Natural killer cell treated with Interleukin-12 subunit alpha and Interleukin-12 subunit beta and Interleukin-15 and Interleukin-18, amount 100 ng/mL, for 72 hours (primary cell): ENCODE data around the gene SUPT5H. TPM values are rescaled to one million over a fixed set of nuclear protein-coding genes. Genes with fewer than 3 reads are reported as not detected.
A peak's percentile ranks its signal among the peaks of the same experiment; 100 is the strongest.
"Not testable (repeated sequence)": the region's sequence is repeated elsewhere in the genome, so short reads cannot be mapped to it uniquely, and the experiment has no call there.

ENCODE experiments used
- ATAC-seq, 2 donors: fragments of 150-1000 bp; cut with Tn5 transposase in 1 of 2; sonication (Bioruptor Pico), chemical (Tn5 transposase) in 1 of 2; 2 replicates each; pipeline ENCODE4 v1.10.0; 2021
- DNase-seq: peaks from one replicate; pipeline ENCODE4 v3.0.0; 2022; ENCODE audit warnings: low spot score
- H3K27ac Mint-ChIP-seq, 2 donors: 1 replicate in 1 of 2; 2 replicates in 1 of 2; pipeline ENCODE4 v1.8.0; 2022; ENCODE audit warnings: mixed read lengths in 2 of 2, mild to moderate bottlenecking in 1 of 2, moderate library complexity in 1 of 2
- H3K27me3 Mint-ChIP-seq, 2 donors: 1 replicate in 1 of 2; 2 replicates in 1 of 2; pipeline ENCODE4 v1.8.0; 2022; ENCODE audit warnings: mixed read lengths in 2 of 2
- H3K36me3 Mint-ChIP-seq: one replicate; pipeline ENCODE4 v1.8.0; 2022; ENCODE audit warnings: mixed read lengths
- H3K4me1 Mint-ChIP-seq, 2 donors: 1 replicate in 1 of 2; 2 replicates in 1 of 2; pipeline ENCODE4 v1.8.0; 2022; ENCODE audit warnings: low read depth in 2 of 2, mixed read lengths in 2 of 2, mild to moderate bottlenecking in 1 of 2
- H3K4me3 Mint-ChIP-seq: one replicate; pipeline ENCODE4 v1.8.0; 2022; ENCODE audit warnings: mixed read lengths
- H3K9me3 Mint-ChIP-seq: 2 replicates; pipeline ENCODE4 v1.8.0; 2022; ENCODE audit warnings: mixed read lengths
- total RNA-seq, 2 donors: library from RNA; stranded (reverse); gene quantifications; one replicate each; pipeline ENCODE4 v1.2.3, GENCODE V29; 2022

Gene SUPT5H
- total RNA-seq, 2 donors from 2014 or later, result 164 to 192 TPM

DNA sequence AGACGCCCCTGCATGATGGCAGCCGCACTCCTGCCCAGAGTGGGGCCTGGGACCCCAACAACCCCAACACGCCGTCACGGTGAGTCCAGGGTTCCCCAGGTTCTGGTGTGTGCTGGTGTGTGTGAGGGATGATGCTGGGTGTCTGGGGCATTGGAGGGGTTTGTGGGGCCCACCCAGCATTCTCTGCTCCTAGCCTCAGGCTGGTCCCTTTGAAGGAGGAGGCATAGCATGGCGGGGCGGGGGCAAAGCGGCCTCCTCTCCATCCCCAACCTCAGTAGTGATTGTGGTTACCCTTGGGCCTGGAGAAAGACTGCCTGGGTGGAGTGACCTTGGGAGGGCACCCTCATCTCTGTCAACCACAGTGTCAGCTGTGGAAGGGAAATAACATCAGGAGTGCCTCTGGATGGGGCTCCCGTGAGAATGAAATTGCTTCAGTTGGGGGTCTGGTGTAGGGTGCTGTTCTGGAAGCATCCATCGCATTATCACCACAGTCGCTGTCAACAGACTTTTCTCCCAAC is 28.1 kb downstream of the SUPT5H start:
- Mint-ChIP-seq H3K4me3 (no peak overlapping the region), H3K9me3 (no peaks in the 10 kb centered on the region), H3K27me3 (no peaks in the 10 kb centered on the region), H3K36me3 (peaks cover 14% of the 10 kb centered on the region), H3K27ac (no peak overlapping the region), H3K4me1 (peaks cover 11 to 12% of the 10 kb centered on the region in 2 donors)
- DNase-seq (no peak), ATAC-seq (no peak)

GRCh38 chr19:39474139-39474620 is 28.8 kb downstream of the SUPT5H start:
- peaks cover 13% of the 10 kb centered on the region for H3K36me3 Mint-ChIP-seq

DNA sequence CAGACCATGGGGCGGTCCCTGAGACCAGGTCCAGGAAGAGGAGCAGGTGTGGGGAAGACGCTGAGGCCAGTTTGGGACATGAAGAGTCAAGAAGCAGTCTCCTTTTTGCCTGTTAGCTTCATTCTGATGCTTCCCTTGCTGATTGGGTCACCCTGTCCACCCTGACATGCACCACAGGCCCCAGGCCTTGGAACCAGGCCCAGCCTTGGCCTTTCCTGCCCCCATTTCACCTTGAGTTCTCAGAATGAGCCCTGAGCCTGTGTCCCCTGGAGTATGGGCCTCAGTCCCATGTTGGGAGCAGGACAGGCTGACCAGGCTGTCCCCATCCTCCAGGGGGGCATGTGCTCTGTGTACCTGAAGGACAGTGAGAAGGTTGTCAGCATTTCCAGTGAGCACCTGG is 30.4 kb downstream of the SUPT5H start:
- no peak overlapping the region for H3K27ac Mint-ChIP-seq
- no peak for DNase-seq
- no peaks in the 10 kb centered on the region for H3K27me3 Mint-ChIP-seq
- H3K36me3 Mint-ChIP-seq, result peaks cover 7% of the 10 kb centered on the region
- peaks cover 18 to 19% of the 10 kb centered on the region in 2 donors for H3K4me1 Mint-ChIP-seq
- no peak overlapping the region for H3K4me3 Mint-ChIP-seq
- no peaks in the 10 kb centered on the region for H3K9me3 Mint-ChIP-seq
- no peak for ATAC-seq

More at GRCh38 chr19:39474139-39474620, 28.8 kb downstream of the SUPT5H start:
- Mint-ChIP-seq H3K4me3 (no peak overlapping the region), H3K27ac (peak overlapping the region in 1 of 2 donors; percentile 51), H3K4me1 (peaks cover 11 to 12% of the 10 kb centered on the region in 2 donors), H3K9me3 (no peaks in the 10 kb centered on the region), H3K27me3 (no peaks in the 10 kb centered on the region)
- DNase-seq, result peak; percentile 72
- peak; percentile 48 to 49 for ATAC-seq

DNA sequence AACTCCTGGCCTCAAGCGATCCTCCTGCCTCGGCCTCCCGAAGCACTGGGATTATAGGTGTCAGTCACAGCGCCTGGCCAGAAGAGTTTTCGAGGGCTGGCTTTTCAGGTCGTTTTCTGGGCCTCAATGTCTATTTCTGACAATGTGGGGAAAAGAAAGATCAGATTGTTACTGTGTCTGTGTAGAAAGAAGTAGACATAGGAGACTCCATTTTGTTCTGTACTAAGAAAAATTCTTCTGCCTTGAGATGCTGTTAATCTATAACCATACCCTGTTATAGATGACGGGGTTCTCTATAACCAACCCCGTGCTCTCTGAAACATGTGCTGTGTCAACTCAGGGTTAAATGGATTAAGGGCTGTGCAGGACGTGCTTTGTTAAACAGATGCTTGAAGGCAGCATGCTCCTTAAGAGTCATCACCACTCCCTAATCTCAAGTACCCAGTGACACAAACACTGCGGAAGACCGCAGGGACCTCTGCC is 34.0 kb downstream of the SUPT5H start:
- Mint-ChIP-seq H3K4me1 (peaks cover 23% of the 10 kb centered on the region in 2 donors), H3K4me3 (peak overlapping the region; percentile 92), H3K27ac (peak overlapping the region; percentile 76 to 95)
- not testable (repeated sequence) for H3K27me3 Mint-ChIP-seq, H3K9me3 Mint-ChIP-seq, H3K36me3 Mint-ChIP-seq, DNase-seq, ATAC-seq

GRCh38 chr19:39479916-39480315 is 34.5 kb downstream of the SUPT5H start:
- H3K9me3 Mint-ChIP-seq, result no peaks in the 10 kb centered on the region
- H3K4me3 Mint-ChIP-seq, result peak overlapping the region; percentile 92
- no peaks in the 10 kb centered on the region for H3K27me3 Mint-ChIP-seq
- H3K4me1 Mint-ChIP-seq, result peaks cover 23% of the 10 kb centered on the region in 2 donors
- peak overlapping the region; percentile 76 to 95 for H3K27ac Mint-ChIP-seq
- H3K36me3 Mint-ChIP-seq, result no peaks in the 10 kb centered on the region
- DNase-seq (no peak), ATAC-seq (no peak)

DNA sequence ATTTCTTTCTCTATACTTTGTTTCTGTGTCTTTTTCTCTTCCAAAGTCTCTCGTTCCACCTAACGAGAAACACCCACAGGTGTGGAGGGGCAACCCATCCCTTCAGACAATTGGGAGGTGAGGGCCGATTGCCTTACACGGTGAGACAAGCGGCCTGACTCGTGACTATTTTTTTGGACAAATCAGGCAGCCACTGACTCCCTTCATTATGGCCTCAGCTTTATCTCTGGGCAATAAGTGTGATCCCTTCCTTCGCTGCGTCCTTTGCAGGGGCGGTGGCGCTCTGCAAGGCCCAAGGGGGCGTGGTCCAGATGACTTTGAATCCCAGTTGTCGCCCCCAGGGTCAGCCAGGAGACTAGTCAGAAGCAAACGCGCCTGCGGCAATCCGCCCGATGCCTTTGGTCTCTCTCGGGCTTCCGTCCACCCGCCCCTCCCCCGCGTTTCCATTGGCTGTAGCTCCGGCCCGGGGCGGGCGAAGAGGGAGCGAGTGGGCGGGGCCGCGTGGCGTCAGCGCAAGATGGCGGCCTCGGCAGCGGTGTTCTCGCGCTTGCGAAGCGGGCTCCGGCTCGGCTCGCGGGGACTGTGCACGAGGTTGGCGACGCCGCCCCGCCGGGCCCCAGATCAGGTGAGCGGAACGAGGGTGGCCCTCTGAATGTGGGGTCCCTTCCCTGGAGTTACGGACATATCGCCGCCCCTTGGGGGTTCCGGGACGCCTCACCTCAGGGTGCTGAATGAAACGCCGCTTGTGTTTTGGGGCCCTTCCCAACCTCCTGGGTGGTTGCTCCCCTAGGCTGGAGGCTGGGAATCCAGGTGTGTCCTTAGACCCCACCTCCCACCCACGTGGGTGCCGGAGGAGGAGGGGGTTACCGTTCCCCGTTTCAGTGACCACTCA is 35.2 kb downstream of the SUPT5H start, which contains the start of gene TIMM50:
Gene TIMM50 (plus strand): TSS at position 502 of the 892 bp plus-strand sequence. CDS start 16 bp downstream, at position 518.
- H3K4me3 Mint-ChIP-seq, result peak within 1 kb of the TSS; percentile 92
- no peaks in the 10 kb centered on the region for H3K9me3 Mint-ChIP-seq
- ATAC-seq, result peak; percentile 98 to 99
- H3K27me3 Mint-ChIP-seq, result no peaks in the 10 kb centered on the region
- DNase-seq, result peak; percentile 98
- H3K27ac Mint-ChIP-seq, result peak within 1 kb of the TSS; percentile 76 to 95
- peaks cover 23% of the 10 kb centered on the region in 2 donors for H3K4me1 Mint-ChIP-seq
- no peaks in the 10 kb centered on the region for H3K36me3 Mint-ChIP-seq

DNA sequence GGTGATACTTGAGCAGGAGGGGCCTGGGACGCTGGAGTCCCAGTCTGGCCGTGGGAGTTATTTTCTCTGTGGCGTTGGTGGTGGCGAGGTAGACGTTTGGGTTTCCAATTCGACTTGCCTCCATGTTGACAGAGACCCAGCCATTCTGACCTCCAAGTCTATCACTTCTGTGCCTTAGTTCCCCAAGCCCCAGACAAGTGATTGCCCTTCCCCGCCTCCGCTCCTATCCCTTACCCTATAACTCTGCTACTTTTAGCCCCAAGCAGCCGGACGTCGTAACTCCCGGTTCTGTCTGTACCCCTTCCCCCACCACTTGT is 35.8 kb downstream of the SUPT5H start:
- Mint-ChIP-seq H3K4me3 (peak overlapping the region; percentile 92), H3K27me3 (no peaks in the 10 kb centered on the region), H3K4me1 (peaks cover 23% of the 10 kb centered on the region in 2 donors), H3K27ac (peak overlapping the region; percentile 76 to 95), H3K9me3 (no peaks in the 10 kb centered on the region), H3K36me3 (no peaks in the 10 kb centered on the region)
- DNase-seq, result no peak
- ATAC-seq, result no peak

DNA sequence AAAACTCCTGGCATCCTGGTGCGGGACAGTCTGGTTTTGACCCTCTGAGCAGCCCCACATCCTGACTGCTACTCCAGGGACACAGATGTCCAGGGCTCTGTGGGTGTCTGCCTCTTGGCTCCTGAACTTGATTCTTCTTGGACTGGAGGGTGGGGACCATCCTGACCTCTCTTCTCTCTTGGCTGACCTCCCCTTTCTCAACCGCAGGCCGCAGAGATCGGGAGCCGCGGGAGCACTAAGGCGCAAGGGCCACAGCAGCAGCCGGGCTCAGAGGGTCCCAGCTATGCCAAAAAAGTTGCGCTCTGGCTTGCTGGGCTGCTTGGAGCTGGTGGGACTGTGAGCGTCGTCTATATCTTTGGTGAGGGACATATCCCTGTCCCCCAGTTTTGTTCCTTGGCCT is 36.3 kb downstream of the SUPT5H start:
- no peak for ATAC-seq
- Mint-ChIP-seq H3K4me3 (peak overlapping the region; percentile 92), H3K36me3 (peaks cover 1% of the 10 kb centered on the region), H3K27ac (peak overlapping the region; percentile 76 to 95), H3K9me3 (no peaks in the 10 kb centered on the region), H3K4me1 (peaks cover 23 to 24% of the 10 kb centered on the region in 2 donors), H3K27me3 (no peaks in the 10 kb centered on the region)
- DNase-seq, result no peak

- H3K4me1 Mint-ChIP-seq, result peaks cover 23 to 27% of the 10 kb centered on the region in 2 donors
- no peak overlapping the region for H3K27ac Mint-ChIP-seq
- no peak for ATAC-seq
Observed at GRCh38 chr19:39483141-39483540, 37.8 kb downstream of the SUPT5H start.

DNA sequence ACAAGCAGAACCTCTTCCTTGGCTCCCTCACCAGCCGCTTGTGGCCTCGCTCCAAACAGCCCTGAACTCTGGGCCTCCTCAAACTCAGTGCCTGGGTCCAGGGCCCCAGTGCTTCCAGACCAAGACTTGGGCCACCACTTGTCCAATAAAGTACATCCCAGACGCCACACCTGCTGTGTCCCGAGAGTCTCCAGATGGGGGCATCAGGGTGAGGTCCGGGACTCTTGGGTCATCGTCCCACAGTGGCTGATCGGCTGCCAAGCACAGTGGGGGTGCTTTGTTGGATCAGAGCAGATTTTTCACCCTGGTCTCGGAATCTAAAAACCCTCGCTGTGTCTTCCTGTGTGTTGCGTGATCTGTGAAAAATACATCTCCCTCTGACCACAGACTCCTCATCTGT is 44.4 kb downstream of the SUPT5H start:
- H3K36me3 Mint-ChIP-seq, result peaks cover 14% of the 10 kb centered on the region
- no peaks in the 10 kb centered on the region for H3K9me3 Mint-ChIP-seq
- no peaks in the 10 kb centered on the region for H3K27me3 Mint-ChIP-seq
- ATAC-seq, result no peak
- peaks cover 0 to 4% of the 10 kb centered on the region in 2 donors for H3K4me1 Mint-ChIP-seq
- no peak overlapping the region for H3K27ac Mint-ChIP-seq
- no peak for DNase-seq
- H3K4me3 Mint-ChIP-seq, result no peak overlapping the region

More at GRCh38 chr19:39483141-39483540, 37.8 kb downstream of the SUPT5H start:
- peaks cover 9% of the 10 kb centered on the region for H3K36me3 Mint-ChIP-seq
- no peak for DNase-seq
- H3K4me3 Mint-ChIP-seq, result peak overlapping the region; percentile 12
- no peaks in the 10 kb centered on the region for H3K9me3 Mint-ChIP-seq
- no peaks in the 10 kb centered on the region for H3K27me3 Mint-ChIP-seq

GRCh38 chr19:39492225-39492624 is 46.8 kb downstream of the SUPT5H start:
- H3K4me1 Mint-ChIP-seq, result no peaks in the 10 kb centered on the region
- ATAC-seq (no peak), DNase-seq (no peak)
- H3K27ac Mint-ChIP-seq, result no peak overlapping the region
- H3K27me3 Mint-ChIP-seq, result peaks cover 8 to 13% of the 10 kb centered on the region in 2 donors
- H3K4me3 Mint-ChIP-seq, result no peak overlapping the region
- H3K36me3 Mint-ChIP-seq, result peaks cover 8% of the 10 kb centered on the region
- no peaks in the 10 kb centered on the region for H3K9me3 Mint-ChIP-seq

DNA sequence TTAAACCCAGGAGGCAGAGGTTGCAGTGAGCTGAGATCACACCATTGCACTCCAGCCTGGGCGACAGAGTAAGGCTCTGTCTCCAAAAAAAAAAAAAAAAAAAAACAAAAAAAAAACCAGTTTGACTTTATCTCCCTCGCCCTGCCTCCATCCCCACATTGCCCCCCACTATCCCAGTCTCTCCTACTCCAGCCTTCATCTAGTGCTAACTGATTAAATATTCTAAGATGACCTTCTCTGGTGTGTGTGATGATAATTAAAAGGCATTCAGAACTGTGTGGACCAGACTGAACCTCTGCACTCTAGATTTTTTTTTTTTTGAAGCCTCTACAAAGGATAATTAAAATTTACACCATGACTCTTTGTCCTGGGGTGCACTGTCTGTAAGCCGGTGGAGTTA is 47.4 kb downstream of the SUPT5H start:
- Mint-ChIP-seq H3K9me3 (no peaks in the 10 kb centered on the region), H3K4me1 (no peaks in the 10 kb centered on the region), H3K4me3 (no peak overlapping the region), H3K27me3 (peaks cover 8 to 13% of the 10 kb centered on the region in 2 donors), H3K36me3 (peaks cover 8% of the 10 kb centered on the region), H3K27ac (no peak overlapping the region)
- DNase-seq (no peak), ATAC-seq (no peak)

- DNase-seq, result no peak
- H3K27ac Mint-ChIP-seq, result no peak overlapping the region
- ATAC-seq, result no peak
- peaks cover 11 to 12% of the 10 kb centered on the region in 2 donors for H3K4me1 Mint-ChIP-seq
- peaks cover 19 to 28% of the 10 kb centered on the region in 2 donors for H3K27me3 Mint-ChIP-seq
- no peaks in the 10 kb centered on the region for H3K9me3 Mint-ChIP-seq
- no peak overlapping the region for H3K4me3 Mint-ChIP-seq
- H3K36me3 Mint-ChIP-seq, result no peaks in the 10 kb centered on the region
Observed at GRCh38 chr19:39494661-39495060, 49.3 kb downstream of the SUPT5H start.

- no peak overlapping the region for H3K4me3 Mint-ChIP-seq
- H3K27me3 Mint-ChIP-seq, result peaks cover 28 to 41% of the 10 kb centered on the region in 2 donors
- no peaks in the 10 kb centered on the region for H3K9me3 Mint-ChIP-seq
- ATAC-seq (no peak), DNase-seq (no peak)
- no peak overlapping the region for H3K27ac Mint-ChIP-seq
- no peaks in the 10 kb centered on the region for H3K36me3 Mint-ChIP-seq
- peaks cover 14 to 15% of the 10 kb centered on the region in 2 donors for H3K4me1 Mint-ChIP-seq
Observed at GRCh38 chr19:39496063-39496462, 50.7 kb downstream of the SUPT5H start.
